ENCODE data around the gene STKLD1.
A peak's percentile ranks its signal among the peaks of the same experiment; 100 is the strongest.

Gene STKLD1

GRCh38 chr9:133335924-133336811, 40.0 kb upstream of the STKLD1 start, which contains the start of gene SURF6:
Gene SURF6, minus strand, starts transcription at chr9:133336188. Its CDS starts 56 bp downstream, at chr9:133336132.
- CTCF ChIA-PET = interaction anchor here (1.0 kb wide), 1 partner anchor 10 kb away, joined by 3 read pairs; no protein-coding TSS in a partner anchor
- POLR2A ChIA-PET = interaction anchor here (1.4 kb wide), 1 partner anchor 12 kb away, joined by 4 read pairs; the partner anchor contains the start of genes MED22 and RPL7A
- peak within 1 kb of the TSS; percentile 96 for H3K4me3 ChIP-seq (ENCODE audit: low read depth, low read length)
- no peak for TF ChIP-seq CTCF (IDR thresholded peaks at IDR 0.05; ENCODE audit: insufficient read depth, low read length, missing control alignments)
- DNase-seq (ENCODE audit: low read depth, low spot score) = peak; percentile 41

- CTCF ChIA-PET = interaction anchor here (0.8 to 1.2 kb wide), 2 partner anchors 11 to 18 kb away, joined by 3 to 5 read pairs; no protein-coding TSS in a partner anchor
- POLR2A ChIA-PET = interaction anchor here (0.7 to 1.0 kb wide), 2 partner anchors 8 to 12 kb away, joined by 3 read pairs; partner anchors contain the start of genes MED22 and RPL7A
- no peak overlapping the region for H3K4me3 ChIP-seq (ENCODE audit: low read depth, low read length)
- TF ChIP-seq CTCF (IDR thresholded peaks at IDR 0.05; ENCODE audit: insufficient read depth, low read length, missing control alignments) = no peak
- no peak for DNase-seq (ENCODE audit: low read depth, low spot score)
These were observed 36.5 kb upstream of the STKLD1 start for GRCh38 chr9:133339641-133340040.

- POLR2A ChIA-PET = interaction anchor here (0.7 to 1.0 kb wide), 2 partner anchors 8 to 11 kb away, joined by 3 read pairs; partner anchors contain the start of genes MED22 and RPL7A
- H3K4me3 ChIP-seq (ENCODE audit: low read depth, low read length) = no peak overlapping the region
- no peak for DNase-seq (ENCODE audit: low read depth, low spot score)
- CTCF ChIA-PET = interaction anchor here (0.6 to 1.3 kb wide), 3 partner anchors 10 to 154 kb away, joined by 3 to 7 read pairs (median 5); no protein-coding TSS in a partner anchor
- TF ChIP-seq CTCF (IDR thresholded peaks at IDR 0.05; ENCODE audit: insufficient read depth, low read length, missing control alignments) = no peak
These were observed 35.9 kb upstream of the STKLD1 start for GRCh38 chr9:133340256-133340655.

GRCh38 chr9:133340916-133341315, 35.2 kb upstream of the STKLD1 start:
- no peak overlapping the region for H3K4me3 ChIP-seq (ENCODE audit: low read depth, low read length)
- CTCF ChIA-PET = interaction anchor here (0.6 to 1.3 kb wide), 3 partner anchors 11 to 155 kb away, joined by 3 to 7 read pairs (median 5); no protein-coding TSS in a partner anchor

GRCh38 chr9:133341369-133342068, 34.6 kb upstream of the STKLD1 start:
- CTCF ChIA-PET = interaction anchor here (1.0 to 1.3 kb wide), 4 partner anchors 11 to 25 kb away, joined by 3 to 7 read pairs (median 4); no protein-coding TSS in a partner anchor
- no peak overlapping the region for H3K4me3 ChIP-seq (ENCODE audit: low read depth, low read length)
- POLR2A ChIA-PET = interaction anchor here (0.6 kb wide), 1 partner anchor 99 kb away, joined by 3 read pairs; no protein-coding TSS in a partner anchor
- no peak for TF ChIP-seq CTCF (IDR thresholded peaks at IDR 0.05; ENCODE audit: insufficient read depth, low read length, missing control alignments)
- DNase-seq (ENCODE audit: low read depth, low spot score) = no peak

More at GRCh38 chr9:133340916-133341315, 35.2 kb upstream of the STKLD1 start:
- TF ChIP-seq CTCF (IDR thresholded peaks at IDR 0.05; ENCODE audit: insufficient read depth, low read length, missing control alignments) = no peak
- POLR2A ChIA-PET = interaction anchor here (0.6 kb wide), 1 partner anchor 99 kb away, joined by 3 read pairs; no protein-coding TSS in a partner anchor
- no peak for DNase-seq (ENCODE audit: low read depth, low spot score)

Data from AG04449 (cell line).